ENCODE measurements around the gene DUOXA2.
"Not testable (repeated sequence)": the region's sequence is repeated elsewhere in the genome, so short reads cannot be mapped to it uniquely, and the experiment has no call there.

The DUOXA2 gene

GRCh38 chr15:45114076-45114750 lies at the start of gene DUOXA2, which contains the start of gene DUOX2:
DUOXA2 (plus strand) TSS chr15:45114326; CDS start chr15:45114606, 280 bp downstream.
DUOX2 (minus strand) TSS chr15:45114172; CDS start chr15:45113411, 761 bp downstream.
- intact Hi-C loops (cut with DNase I) = no loop called here
- no peak for DNase-seq

GRCh38 chr15:45064386-45064785 lies 49.7 kb upstream of the DUOXA2 start:
- intact Hi-C loops (cut with DNase I) = no loop called here
- DNase-seq = no peak

GRCh38 chr15:45069942-45070360 lies 44.2 kb upstream of the DUOXA2 start:
- intact Hi-C loops (cut with DNase I) = not testable (repeated sequence)

GRCh38 chr15:45073602-45074001 lies 40.5 kb upstream of the DUOXA2 start:
- intact Hi-C loops (cut with DNase I); DNase-seq: not testable (repeated sequence)

More at GRCh38 chr15:45069942-45070360, 44.2 kb upstream of the DUOXA2 start:
- not testable (repeated sequence) for DNase-seq

- DNase-seq; intact Hi-C loops (cut with DNase I): not testable (repeated sequence)
These were observed 38.4 kb upstream of the DUOXA2 start for GRCh38 chr15:45075440-45076320.

GRCh38 chr15:45077391-45077790 lies 36.7 kb upstream of the DUOXA2 start:
- intact Hi-C loops (cut with DNase I); DNase-seq: not testable (repeated sequence)

- DNase-seq; intact Hi-C loops (cut with DNase I): not testable (repeated sequence)
These were observed 34.9 kb upstream of the DUOXA2 start for GRCh38 chr15:45079201-45079600.

GRCh38 chr15:45079628-45080246 lies 34.4 kb upstream of the DUOXA2 start:
- intact Hi-C loops (cut with DNase I); DNase-seq: not testable (repeated sequence)

GRCh38 chr15:45080593-45080992 lies 33.5 kb upstream of the DUOXA2 start:
- intact Hi-C loops (cut with DNase I); DNase-seq: not testable (repeated sequence)

- DNase-seq; intact Hi-C loops (cut with DNase I): not testable (repeated sequence)
These were observed 31.7 kb upstream of the DUOXA2 start for GRCh38 chr15:45082412-45082811.

GRCh38 chr15:45083223-45083622 lies 30.9 kb upstream of the DUOXA2 start:
- no peak for DNase-seq
- intact Hi-C loops (cut with DNase I) = no loop called here

- intact Hi-C loops (cut with DNase I) = no loop called here
These were observed 30.0 kb upstream of the DUOXA2 start for GRCh38 chr15:45084163-45084562.

GRCh38 chr15:45087513-45087912 lies 26.6 kb upstream of the DUOXA2 start:
- intact Hi-C loops (cut with DNase I) = no loop called here
- no peak for DNase-seq

More at GRCh38 chr15:45084163-45084562, 30.0 kb upstream of the DUOXA2 start:
- no peak for DNase-seq

- intact Hi-C loops (cut with DNase I) = no loop called here
These were observed 25.1 kb upstream of the DUOXA2 start for GRCh38 chr15:45088801-45089711.

GRCh38 chr15:45089712-45090373 lies 24.3 kb upstream of the DUOXA2 start:
- DNase-seq = no peak
- intact Hi-C loops (cut with DNase I) = no loop called here

More at GRCh38 chr15:45088801-45089711, 25.1 kb upstream of the DUOXA2 start:
- no peak for DNase-seq

- intact Hi-C loops (cut with DNase I) = no loop called here
These were observed 23.0 kb upstream of the DUOXA2 start for GRCh38 chr15:45091161-45091560.

GRCh38 chr15:45091576-45091975 lies 22.6 kb upstream of the DUOXA2 start:
- DNase-seq = no peak
- intact Hi-C loops (cut with DNase I) = no loop called here

More at GRCh38 chr15:45091161-45091560, 23.0 kb upstream of the DUOXA2 start:
- no peak for DNase-seq

GRCh38 chr15:45093013-45093412 lies 21.1 kb upstream of the DUOXA2 start:
- intact Hi-C loops (cut with DNase I) = no loop called here
- peak in 1 of 42 donors; percentile 3 for DNase-seq
